ENCODE data around the gene PIGT.
"Not testable (repeated sequence)": the region's sequence is repeated elsewhere in the genome, so short reads cannot be mapped to it uniquely, and the experiment has no call there.

The PIGT gene

DNA sequence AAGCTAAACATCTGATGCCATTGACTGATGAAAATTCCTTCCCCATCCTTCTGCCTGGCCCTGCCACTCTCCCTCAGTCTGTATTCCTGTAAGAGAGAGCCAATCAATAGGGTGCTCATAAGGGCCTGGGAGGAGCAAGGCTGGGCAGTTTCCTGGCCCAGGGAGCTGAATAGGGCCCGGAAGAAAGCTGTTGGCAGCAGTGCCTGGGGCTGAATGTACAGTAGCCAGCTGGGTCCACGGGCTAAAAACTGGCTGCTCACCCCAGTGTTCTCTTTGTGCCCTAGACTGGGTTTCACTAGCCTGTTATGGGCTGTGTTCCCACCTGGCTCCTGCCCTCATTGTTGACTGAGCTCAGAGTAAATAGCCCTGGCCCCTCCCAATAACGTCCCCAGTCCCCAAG lies 51.9 kb downstream of the PIGT start:
- TF ChIP-seq, protein P1, sequence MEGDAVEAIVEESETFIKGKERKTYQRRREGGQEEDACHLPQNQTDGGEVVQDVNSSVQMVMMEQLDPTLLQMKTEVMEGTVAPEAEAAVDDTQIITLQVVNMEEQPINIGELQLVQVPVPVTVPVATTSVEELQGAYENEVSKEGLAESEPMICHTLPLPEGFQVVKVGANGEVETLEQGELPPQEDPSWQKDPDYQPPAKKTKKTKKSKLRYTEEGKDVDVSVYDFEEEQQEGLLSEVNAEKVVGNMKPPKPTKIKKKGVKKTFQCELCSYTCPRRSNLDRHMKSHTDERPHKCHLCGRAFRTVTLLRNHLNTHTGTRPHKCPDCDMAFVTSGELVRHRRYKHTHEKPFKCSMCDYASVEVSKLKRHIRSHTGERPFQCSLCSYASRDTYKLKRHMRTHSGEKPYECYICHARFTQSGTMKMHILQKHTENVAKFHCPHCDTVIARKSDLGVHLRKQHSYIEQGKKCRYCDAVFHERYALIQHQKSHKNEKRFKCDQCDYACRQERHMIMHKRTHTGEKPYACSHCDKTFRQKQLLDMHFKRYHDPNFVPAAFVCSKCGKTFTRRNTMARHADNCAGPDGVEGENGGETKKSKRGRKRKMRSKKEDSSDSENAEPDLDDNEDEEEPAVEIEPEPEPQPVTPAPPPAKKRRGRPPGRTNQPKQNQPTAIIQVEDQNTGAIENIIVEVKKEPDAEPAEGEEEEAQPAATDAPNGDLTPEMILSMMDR (IDR thresholded peaks at IDR 0.05): no peak

DNA sequence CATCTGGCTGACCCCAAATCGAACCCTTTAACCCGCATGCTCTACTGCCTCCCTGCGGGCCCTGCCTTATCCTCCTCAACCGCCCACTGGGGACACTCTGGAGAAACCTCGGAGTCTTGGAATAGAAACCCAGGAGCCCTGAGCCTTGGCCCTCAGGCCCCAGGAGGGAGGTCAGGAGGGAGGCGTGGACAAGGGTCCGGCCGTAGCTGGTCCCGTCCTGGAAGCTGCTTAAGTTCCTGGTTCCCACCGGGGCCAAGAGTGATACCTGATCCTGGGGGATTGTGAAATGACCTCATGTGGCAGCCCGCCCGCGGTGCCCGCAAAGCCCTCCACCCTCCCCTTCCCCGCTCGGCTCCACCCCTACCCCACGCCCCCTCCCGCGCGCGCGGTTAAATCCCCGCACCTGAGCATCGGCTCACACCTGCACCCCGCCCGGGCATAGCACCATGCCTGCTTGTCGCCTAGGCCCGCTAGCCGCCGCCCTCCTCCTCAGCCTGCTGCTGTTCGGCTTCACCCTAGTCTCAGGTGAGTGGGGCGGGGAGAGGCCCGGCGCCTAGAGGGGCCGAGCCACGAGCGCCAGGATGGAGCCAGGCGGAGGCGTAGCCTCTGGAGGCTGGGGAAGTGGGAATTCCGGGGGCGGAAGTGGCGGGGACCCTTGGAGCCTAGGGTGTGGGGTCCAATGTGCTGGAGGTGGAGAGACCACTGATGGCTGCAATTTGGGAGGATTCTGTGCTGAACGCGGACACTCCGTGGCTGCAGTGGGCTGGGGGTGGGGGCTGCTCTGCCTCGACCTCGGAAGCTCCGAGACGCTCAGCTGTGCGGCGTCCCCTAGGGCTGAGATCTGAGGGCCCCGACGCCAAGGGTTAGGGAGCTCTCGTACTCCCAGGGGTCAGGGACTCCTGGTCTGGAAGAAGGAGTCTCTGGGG lies 53.7 kb downstream of the PIGT start, which contains the start of gene WFDC2:
Gene WFDC2 (plus strand): TSS at position 418 of the 926 bp plus-strand sequence. CDS start 29 bp downstream, at position 447.
- TF ChIP-seq, protein P1 (IDR thresholded peaks at IDR 0.05): no peak
- Histone ChIP-seq H3K27ac (no peak within 1 kb of the TSS), H3K4me3 (ENCODE audit: low read depth in 1 of 2, low read length in 1 of 2) (no peak within 1 kb of the TSS), H3K27me3 (peaks cover 94% of the 10 kb centered on the region), H3K9me3 (no peaks in the 10 kb centered on the region), H3K4me1 (ENCODE audit: control insufficient read depth in 1 of 2, insufficient read depth in 1 of 2, low read depth in 1 of 2, low read length in 1 of 2) (peaks cover 0 to 12% of the 10 kb centered on the region in 2 experiments), H3K36me3 (no peaks in the 10 kb centered on the region)

More for the DNA sequence above, 51.9 kb downstream of the PIGT start:
- Histone ChIP-seq H3K27ac (no peak overlapping the region), H3K27me3 (peaks cover 87% of the 10 kb centered on the region), H3K4me1 (ENCODE audit: control insufficient read depth in 1 of 2, insufficient read depth in 1 of 2, low read depth in 1 of 2, low read length in 1 of 2) (peaks cover 0 to 12% of the 10 kb centered on the region in 2 experiments), H3K4me3 (ENCODE audit: low read depth in 1 of 2, low read length in 1 of 2) (no peak overlapping the region), H3K9me3 (no peaks in the 10 kb centered on the region), H3K36me3 (no peaks in the 10 kb centered on the region)

DNA sequence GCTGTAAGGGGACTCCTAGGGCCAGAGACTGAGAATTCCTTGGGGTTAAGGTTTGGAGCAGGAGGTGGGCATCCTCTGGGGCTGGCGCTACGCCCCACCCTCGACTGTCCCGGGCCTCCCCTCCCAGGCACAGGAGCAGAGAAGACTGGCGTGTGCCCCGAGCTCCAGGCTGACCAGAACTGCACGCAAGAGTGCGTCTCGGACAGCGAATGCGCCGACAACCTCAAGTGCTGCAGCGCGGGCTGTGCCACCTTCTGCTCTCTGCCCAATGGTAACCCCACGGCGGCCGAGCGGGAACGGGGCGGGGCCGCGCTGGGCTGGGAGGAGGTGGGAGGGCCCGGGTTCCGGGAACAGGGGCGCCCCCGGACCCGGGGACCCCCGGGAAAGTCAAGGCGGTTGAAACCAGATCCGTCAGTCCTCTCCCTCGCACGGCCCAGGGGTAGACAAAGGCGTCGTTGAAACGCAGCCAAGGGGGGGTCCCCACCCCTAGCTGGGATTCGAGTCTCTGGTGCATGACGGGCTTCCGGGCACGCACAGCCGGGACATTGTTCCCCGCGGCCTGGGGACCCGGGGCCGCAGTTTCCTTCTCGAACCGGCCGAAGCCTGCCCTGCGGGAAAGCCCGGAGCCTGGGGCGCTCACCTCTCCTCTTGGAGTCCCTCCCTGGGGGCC lies 54.5 kb downstream of the PIGT start:
- H3K36me3 ChIP-seq: no peaks in the 10 kb centered on the region
- peaks cover 0 to 12% of the 10 kb centered on the region in 2 experiments for H3K4me1 ChIP-seq (ENCODE audit: control insufficient read depth in 1 of 2, insufficient read depth in 1 of 2, low read depth in 1 of 2, low read length in 1 of 2)
- TF ChIP-seq, protein P1 (IDR thresholded peaks at IDR 0.05): no peak
- H3K4me3 ChIP-seq (ENCODE audit: low read depth in 1 of 2, low read length in 1 of 2): no peak overlapping the region
- no peaks in the 10 kb centered on the region for H3K9me3 ChIP-seq
- H3K27ac ChIP-seq: no peak overlapping the region
- H3K27me3 ChIP-seq: peaks cover 94% of the 10 kb centered on the region

DNA sequence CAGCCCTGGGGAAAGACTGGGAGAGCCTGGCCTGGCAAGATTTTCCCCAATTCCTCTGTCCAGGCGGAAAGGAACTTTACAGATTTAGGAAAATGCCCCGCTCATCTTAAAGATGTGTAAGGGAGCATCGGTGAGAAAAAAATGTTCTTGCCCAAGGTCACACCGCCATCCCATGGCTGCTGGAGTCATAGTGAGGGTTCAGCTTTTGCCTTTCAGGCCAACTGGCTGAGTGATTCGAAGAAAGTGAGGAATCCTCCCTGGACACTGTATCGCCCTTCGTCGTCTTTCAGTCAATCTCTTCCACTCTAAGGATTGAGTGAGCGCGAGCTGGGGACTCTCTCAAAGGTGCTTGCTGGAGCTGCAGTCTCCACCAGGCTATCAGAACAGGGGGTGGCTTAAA lies 55.0 kb downstream of the PIGT start:
- Histone ChIP-seq H3K27me3 (peaks cover 97% of the 10 kb centered on the region), H3K4me1 (ENCODE audit: control insufficient read depth in 1 of 2, insufficient read depth in 1 of 2, low read depth in 1 of 2, low read length in 1 of 2) (peaks cover 0 to 12% of the 10 kb centered on the region in 2 experiments), H3K27ac (no peak overlapping the region), H3K4me3 (ENCODE audit: low read depth in 1 of 2, low read length in 1 of 2) (no peak overlapping the region), H3K9me3 (no peaks in the 10 kb centered on the region), H3K36me3 (no peaks in the 10 kb centered on the region)
- TF ChIP-seq, protein P1 (IDR thresholded peaks at IDR 0.05): no peak

DNA sequence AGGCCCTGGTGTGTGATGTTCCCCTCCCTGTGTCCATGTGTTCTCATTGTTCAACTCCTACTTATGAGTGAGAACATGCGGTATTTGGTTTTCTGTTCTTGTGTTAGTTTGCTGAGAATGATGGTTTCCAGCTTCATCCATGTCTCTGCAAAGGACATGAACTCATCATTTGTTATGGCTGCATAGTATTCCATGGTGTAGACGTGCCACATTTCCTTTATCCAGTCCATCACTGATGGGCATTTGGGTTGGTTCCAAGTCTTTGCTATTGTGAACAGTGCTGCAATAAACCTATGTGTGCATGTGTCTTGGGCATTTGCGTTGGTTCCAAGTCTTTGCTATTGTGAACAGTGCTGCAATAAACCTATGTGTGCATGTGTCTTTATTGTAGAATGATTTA lies 56.3 kb downstream of the PIGT start:
- H3K9me3 ChIP-seq; H3K4me3 ChIP-seq (ENCODE audit: low read depth in 1 of 2, low read length in 1 of 2); H3K36me3 ChIP-seq; H3K27ac ChIP-seq: not testable (repeated sequence)
- H3K27me3 ChIP-seq: peaks cover 99% of the 10 kb centered on the region
- peaks cover 0 to 12% of the 10 kb centered on the region in 2 experiments for H3K4me1 ChIP-seq (ENCODE audit: control insufficient read depth in 1 of 2, insufficient read depth in 1 of 2, low read depth in 1 of 2, low read length in 1 of 2)

All from neutrophil (primary cell).